ENCODE measurements around the gene PIGP.
"Not testable (repeated sequence)": the region's sequence is repeated elsewhere in the genome, so short reads cannot be mapped to it uniquely, and the experiment has no call there.

The PIGP gene

GRCh38 chr21:37045149-37045548 is 27.7 kb downstream of the PIGP start:
- no peak for DNase-seq

- no peak for DNase-seq
Observed at GRCh38 chr21:37044643-37045042, 28.2 kb downstream of the PIGP start.

GRCh38 chr21:37043818-37044217 is 29.1 kb downstream of the PIGP start:
- no peak for DNase-seq

GRCh38 chr21:37041706-37042271 is 31.1 kb downstream of the PIGP start:
- no peak for DNase-seq

GRCh38 chr21:37040212-37040611 is 32.7 kb downstream of the PIGP start:
- DNase-seq: no peak

GRCh38 chr21:37039411-37040075 is 33.3 kb downstream of the PIGP start:
- no peak for DNase-seq

- no peak for DNase-seq
Observed at GRCh38 chr21:37036177-37036576, 36.7 kb downstream of the PIGP start.

- DNase-seq: not testable (repeated sequence)
Observed at GRCh38 chr21:37034394-37034793, 38.5 kb downstream of the PIGP start.

- peak in 10 of 56 donors; percentile 1 to 35 (median 6) for DNase-seq
Observed at GRCh38 chr21:37032877-37033471, 39.9 kb downstream of the PIGP start.

- no peak for DNase-seq
Observed at GRCh38 chr21:37032293-37032692, 40.6 kb downstream of the PIGP start.

GRCh38 chr21:37030864-37031263 is 42.0 kb downstream of the PIGP start:
- DNase-seq: no peak

- peak in 2 of 56 donors; percentile 3 to 16 for DNase-seq
Observed at GRCh38 chr21:37028570-37028969, 44.3 kb downstream of the PIGP start.

- DNase-seq: peak in 1 of 56 donors; percentile 2
Observed at GRCh38 chr21:37026499-37026898, 46.4 kb downstream of the PIGP start.

GRCh38 chr21:37017951-37018679 is 54.8 kb downstream of the PIGP start:
- DNase-seq: no peak

Data from amygdala (tissue), 56 donors.